ENCODE data around the gene FOXO4. TPM values are rescaled to one million over a fixed set of nuclear protein-coding genes. Genes with fewer than 3 reads are reported as not detected.

FOXO4 gene
- polyA plus RNA-seq, 1 experiment, result 1.3 TPM

DNA sequence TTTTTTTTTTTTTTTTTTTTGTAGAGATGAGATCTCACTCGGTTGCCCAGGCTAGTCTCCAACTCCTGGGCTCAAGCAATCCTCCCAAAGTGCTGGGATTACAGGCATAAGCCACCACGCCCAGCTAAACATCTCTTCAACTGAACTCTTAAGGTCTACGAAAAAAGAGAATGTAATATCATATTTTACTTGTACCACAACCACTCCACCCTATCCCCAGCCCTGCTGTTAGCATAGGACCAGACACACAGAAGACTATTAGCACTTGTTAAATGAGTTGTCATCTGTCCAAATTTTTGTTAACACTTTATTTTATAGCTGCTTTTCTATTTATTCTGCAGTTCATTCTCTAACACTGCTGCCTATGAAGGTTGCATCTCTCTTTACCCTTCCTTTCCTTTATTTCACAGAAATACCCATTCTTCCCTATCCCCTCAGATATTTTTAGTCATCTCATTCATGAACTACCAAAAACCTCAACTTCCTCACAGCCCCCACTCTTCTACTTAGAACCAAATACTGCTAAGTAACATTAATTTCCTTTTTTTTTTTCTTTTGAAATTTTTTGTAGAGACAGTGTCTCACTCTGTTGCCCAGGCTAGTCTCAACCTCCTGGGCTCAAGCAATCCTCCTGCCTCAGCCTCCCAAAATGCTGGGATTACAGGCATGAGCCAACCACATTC lies 37.7 kb upstream of the FOXO4 start:
- no peak overlapping the region for H3K4me3 ChIP-seq (ENCODE audit: low read depth, low read length)
- ChIA-PET CTCF (no interaction called here), POLR2A (interaction anchor here (0.6 kb wide), 1 partner anchor 1127 kb away, joined by 12 read pairs; no protein-coding TSS in a partner anchor)
- H3K9me3 ChIP-seq (ENCODE audit: control insufficient read depth, insufficient read depth, low read length), result no peaks in the 10 kb centered on the region
- TF ChIP-seq, protein P1, sequence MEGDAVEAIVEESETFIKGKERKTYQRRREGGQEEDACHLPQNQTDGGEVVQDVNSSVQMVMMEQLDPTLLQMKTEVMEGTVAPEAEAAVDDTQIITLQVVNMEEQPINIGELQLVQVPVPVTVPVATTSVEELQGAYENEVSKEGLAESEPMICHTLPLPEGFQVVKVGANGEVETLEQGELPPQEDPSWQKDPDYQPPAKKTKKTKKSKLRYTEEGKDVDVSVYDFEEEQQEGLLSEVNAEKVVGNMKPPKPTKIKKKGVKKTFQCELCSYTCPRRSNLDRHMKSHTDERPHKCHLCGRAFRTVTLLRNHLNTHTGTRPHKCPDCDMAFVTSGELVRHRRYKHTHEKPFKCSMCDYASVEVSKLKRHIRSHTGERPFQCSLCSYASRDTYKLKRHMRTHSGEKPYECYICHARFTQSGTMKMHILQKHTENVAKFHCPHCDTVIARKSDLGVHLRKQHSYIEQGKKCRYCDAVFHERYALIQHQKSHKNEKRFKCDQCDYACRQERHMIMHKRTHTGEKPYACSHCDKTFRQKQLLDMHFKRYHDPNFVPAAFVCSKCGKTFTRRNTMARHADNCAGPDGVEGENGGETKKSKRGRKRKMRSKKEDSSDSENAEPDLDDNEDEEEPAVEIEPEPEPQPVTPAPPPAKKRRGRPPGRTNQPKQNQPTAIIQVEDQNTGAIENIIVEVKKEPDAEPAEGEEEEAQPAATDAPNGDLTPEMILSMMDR (IDR thresholded peaks at IDR 0.05; ENCODE audit: low read depth, low read length), result no peak
- no peaks in the 10 kb centered on the region for H3K27me3 ChIP-seq (ENCODE audit: control insufficient read depth, insufficient read depth, low read length)
- DNase-seq (ENCODE audit: low read depth, low spot score), result no peak
- no peak overlapping the region for H3K27ac ChIP-seq (ENCODE audit: low read depth, low read length)

DNA sequence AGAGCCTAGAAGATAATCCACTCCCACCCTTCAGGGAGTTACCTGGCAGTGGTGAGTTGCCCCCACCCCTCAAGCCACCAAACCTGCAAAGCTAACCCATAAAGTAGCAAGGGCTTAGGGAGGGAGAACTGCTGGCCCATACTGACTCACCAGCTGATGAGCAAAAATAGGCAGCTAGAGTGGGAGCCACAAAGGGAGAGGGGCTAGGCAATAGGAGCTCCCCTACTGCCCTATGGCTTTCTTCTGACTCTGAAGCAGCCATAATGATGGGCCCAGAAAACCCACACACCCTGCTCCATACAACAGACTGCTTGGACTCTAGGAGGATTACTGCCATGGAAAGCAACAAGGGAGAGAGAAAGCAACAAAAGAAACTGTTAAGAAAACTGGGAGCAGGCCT lies 35.5 kb upstream of the FOXO4 start:
- Histone ChIP-seq H3K9me3 (ENCODE audit: control insufficient read depth, insufficient read depth, low read length) (no peaks in the 10 kb centered on the region), H3K27me3 (ENCODE audit: control insufficient read depth, insufficient read depth, low read length) (no peaks in the 10 kb centered on the region), H3K27ac (ENCODE audit: low read depth, low read length) (no peak overlapping the region), H3K4me3 (ENCODE audit: low read depth, low read length) (no peak overlapping the region)
- POLR2A ChIA-PET, result no interaction called here
- CTCF ChIA-PET, result no interaction called here
- DNase-seq (ENCODE audit: low read depth, low spot score), result no peak
- TF ChIP-seq, protein P1 (IDR thresholded peaks at IDR 0.05; ENCODE audit: low read depth, low read length), result no peak

DNA sequence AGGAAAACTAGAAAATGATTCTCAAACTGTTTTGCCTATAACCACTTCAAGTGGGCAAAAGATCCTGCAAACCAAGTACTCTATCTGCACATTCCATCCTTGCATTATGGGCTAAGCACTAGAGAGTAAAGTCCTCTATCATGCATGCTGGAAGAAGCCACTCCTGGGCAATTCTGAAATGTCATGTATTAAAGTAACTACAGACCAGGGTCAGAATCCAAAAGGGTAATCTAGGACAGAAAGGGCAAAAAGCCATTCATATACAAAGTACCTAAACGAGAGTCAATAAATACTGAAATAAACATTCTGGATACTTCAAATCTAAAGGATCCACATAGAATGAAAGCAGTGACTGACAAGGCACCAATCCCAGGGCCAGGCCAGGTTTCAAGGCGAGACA lies 28.6 kb upstream of the FOXO4 start:
- peak overlapping the region; percentile 74 for H3K4me3 ChIP-seq (ENCODE audit: low read depth, low read length)
- no peaks in the 10 kb centered on the region for H3K9me3 ChIP-seq (ENCODE audit: control insufficient read depth, insufficient read depth, low read length)
- TF ChIP-seq, protein P1 (IDR thresholded peaks at IDR 0.05; ENCODE audit: low read depth, low read length), result no peak
- no peaks in the 10 kb centered on the region for H3K27me3 ChIP-seq (ENCODE audit: control insufficient read depth, insufficient read depth, low read length)
- CTCF ChIA-PET, result no interaction called here
- no peak for DNase-seq (ENCODE audit: low read depth, low spot score)
- POLR2A ChIA-PET, result no interaction called here
- H3K27ac ChIP-seq (ENCODE audit: low read depth, low read length), result peak overlapping the region; percentile 75

DNA sequence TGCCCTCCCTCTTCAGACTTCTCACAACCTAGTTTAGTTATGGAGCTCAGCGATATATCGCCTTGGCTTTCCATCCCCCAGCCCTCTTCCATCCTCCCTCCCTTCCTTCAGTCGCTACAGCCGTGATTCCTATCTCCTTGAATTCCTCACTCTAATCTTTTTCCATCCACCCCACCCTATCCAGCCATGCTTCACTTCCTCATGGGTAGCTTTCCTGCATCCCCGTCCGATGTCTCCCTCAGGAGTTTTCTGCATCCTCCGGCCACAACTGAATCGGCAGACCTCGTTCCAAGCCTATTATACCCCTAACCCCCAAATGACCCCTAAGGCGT lies 28.0 kb upstream of the FOXO4 start:
- ChIA-PET POLR2A (interaction anchor here (0.6 to 0.8 kb wide), 2 partner anchors 187 to 216 kb away, joined by 3 to 5 read pairs; partner anchors contain the start of gene NONO), CTCF (no interaction called here)

More for the DNA sequence above, 28.0 kb upstream of the FOXO4 start:
- Histone ChIP-seq H3K4me3 (ENCODE audit: low read depth, low read length) (peak overlapping the region; percentile 74), H3K27me3 (ENCODE audit: control insufficient read depth, insufficient read depth, low read length) (no peaks in the 10 kb centered on the region), H3K9me3 (ENCODE audit: control insufficient read depth, insufficient read depth, low read length) (no peaks in the 10 kb centered on the region), H3K27ac (ENCODE audit: low read depth, low read length) (peak overlapping the region; percentile 75)
- DNase-seq (ENCODE audit: low read depth, low spot score), result no peak
- TF ChIP-seq, protein P1 (IDR thresholded peaks at IDR 0.05; ENCODE audit: low read depth, low read length), result no peak

All from AG04450 (cell line).